Fibroblast of lung (primary cell): ENCODE measurements around the gene KCNQ1OT1. TPM values are rescaled to one million over a fixed set of nuclear protein-coding genes. Genes with fewer than 3 reads are reported as not detected.

ENCODE experiments used
- DNase-seq, 2 donors: peaks; one replicate each; pipeline versions ENCODE4 v3.0.0 to v3.0.0-alpha.2; 2010; ENCODE audit warnings: low read depth in 2 of 2
- H2AFZ ChIP-seq: 2 replicates; pipeline ENCODE4 v1.5.1; 2012; ENCODE audit warnings: low read length, control low read depth, inconsistent platforms
- H3K27ac ChIP-seq: 2 replicates; pipeline ENCODE4 v1.5.1; 2011; ENCODE audit warnings: low read length, control low read depth; ENCODE audit not compliant: insufficient read depth
- H3K27me3 ChIP-seq: 2 replicates; pipeline ENCODE4 v1.5.1; 2011; ENCODE audit warnings: mild to moderate bottlenecking, low read length; ENCODE audit not compliant: control insufficient read depth, insufficient read depth
- H3K36me3 ChIP-seq: 2 replicates; pipeline ENCODE4 v1.5.1; 2011; ENCODE audit warnings: low read length; ENCODE audit not compliant: control insufficient read depth, insufficient read depth
- H3K4me1 ChIP-seq: 2 replicates; pipeline ENCODE4 v1.5.1; 2011; ENCODE audit warnings: low read length; ENCODE audit not compliant: control insufficient read depth, insufficient read depth; ENCODE audit errors: extremely low read depth
- H3K4me2 ChIP-seq: 2 replicates; pipeline ENCODE4 v1.5.1; 2011; ENCODE audit warnings: low read length, control low read depth; ENCODE audit not compliant: insufficient read depth; ENCODE audit errors: extremely low read depth
- H3K4me3 ChIP-seq, 4 experiments: fragments of 200-600 bp in 1 of 4; sonication (generic) in 1 of 4; replicated peaks in 1 of 4; 2 replicates each; pipeline ENCODE4 v1.5.1; 2011 to 2016; ENCODE audit warnings: low read length in 4 of 4, low read depth in 3 of 4, mild to moderate bottlenecking in 3 of 4, control low read depth in 2 of 4, inconsistent platforms in 1 of 4, mixed read lengths in 1 of 4; ENCODE audit not compliant: insufficient read depth in 1 of 4; ENCODE audit errors: control extremely low read depth in 1 of 4
- H3K79me2 ChIP-seq: 2 replicates; pipeline ENCODE4 v1.5.1; 2012; ENCODE audit warnings: mild to moderate bottlenecking, low read length, inconsistent platforms; ENCODE audit not compliant: control insufficient read depth, insufficient read depth
- H3K9ac ChIP-seq: 2 replicates; pipeline ENCODE4 v1.5.1; 2011; ENCODE audit warnings: mild to moderate bottlenecking, low read length, control low read depth; ENCODE audit not compliant: insufficient read depth
- H3K9me3 ChIP-seq: 2 replicates; pipeline ENCODE4 v1.5.1; 2012; ENCODE audit warnings: low read depth, low read length; ENCODE audit not compliant: control insufficient read depth, insufficient read depth
- H4K20me1 ChIP-seq: 2 replicates; pipeline ENCODE4 v1.5.1; 2011; ENCODE audit warnings: low read length; ENCODE audit not compliant: control insufficient read depth, insufficient read depth; ENCODE audit errors: extremely low read depth
- CTCF ChIP-seq, 2 donors: IDR thresholded peaks in 1 of 2; conservative IDR thresholded peaks in 1 of 2; 1 replicate in 1 of 2; 2 replicates in 1 of 2; pipeline ENCODE4 v1.5.1; 2011 to 2012; ENCODE audit warnings: low read length in 2 of 2, control low read depth in 1 of 2, inconsistent platforms in 1 of 2, low read depth in 1 of 2, mild to moderate bottlenecking in 1 of 2
- EZH2 ChIP-seq: IDR thresholded peaks from 2 replicates; pipeline ENCODE4 v1.5.1; 2012; ENCODE audit warnings: low read length, control low read depth, mild to moderate bottlenecking; ENCODE audit errors: missing control alignments
- polyA plus RNA-seq, 2 donors: library from polyadenylated mRNA; depleted of rRNA in 1 of 2; stranded (reverse) in 1 of 2; unstranded in 1 of 2; fragments of >200 nt; gene quantifications; 2 replicates each; pipeline ENCODE4 v1.2.1, GENCODE V29; 2011 to 2012; ENCODE audit warnings: missing spikeins in 1 of 2
- total RNA-seq: library from RNA; depleted of rRNA; stranded (reverse); fragments of >200 nt; gene quantifications from 2 replicates; pipeline ENCODE4 v1.2.1, GENCODE V29; 2014

The KCNQ1OT1 gene
- total and polyA plus RNA-seq, 2 donors (not counting 1 experiment from before 2014, with no cell fraction given) = 0.11 to 1.8 TPM

- TF ChIP-seq EZH2 (no peak), CTCF (conservative IDR thresholded peaks at IDR 0.05 in 1 of 2, IDR thresholded peaks at IDR 0.05 in 1 of 2; ENCODE audit: low read depth in 1 of 2, low read length in 2 of 2) (no peak)
- no peak overlapping the region for H2AFZ ChIP-seq
Measured at GRCh38 chr11:2741006-2741376, 41.2 kb upstream of the KCNQ1OT1 start.

DNA sequence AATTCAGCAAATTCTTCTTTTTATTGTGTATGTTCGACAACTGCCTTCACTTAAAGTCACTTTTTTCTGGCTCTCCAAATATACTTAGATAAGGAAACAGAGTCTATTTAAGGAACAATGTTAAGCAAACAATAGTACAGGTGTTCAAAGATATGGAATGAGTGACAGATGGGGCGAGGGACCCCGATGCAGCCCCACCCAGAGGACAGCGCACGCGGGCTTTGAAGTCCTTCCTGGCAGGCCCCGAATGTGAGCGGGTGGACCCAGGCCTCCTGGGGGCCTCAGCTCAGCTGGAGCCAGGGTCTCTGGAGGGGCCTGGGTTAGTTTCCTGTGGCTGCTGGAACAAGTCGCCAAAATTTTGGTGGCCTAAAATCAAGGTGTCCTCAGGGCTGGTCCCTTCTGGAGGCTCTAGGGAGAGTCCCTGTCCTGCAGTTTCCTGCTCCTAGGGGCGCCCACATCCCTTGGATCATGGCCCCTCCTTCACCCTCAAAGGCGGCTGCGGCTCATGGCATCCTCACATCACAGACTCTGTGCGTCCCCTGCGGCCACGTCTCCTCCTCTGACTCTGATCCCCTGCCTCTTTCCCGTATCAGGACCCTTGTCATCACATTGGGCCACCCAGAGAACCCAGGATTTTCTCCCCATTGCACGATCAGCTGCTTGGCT, 40.6 kb upstream of the KCNQ1OT1 start:
- no peaks in the 10 kb centered on the region for H3K27me3 ChIP-seq
- no peak overlapping the region for H3K4me2 ChIP-seq
- no peak overlapping the region for H3K9ac ChIP-seq
- no peak overlapping the region for H3K4me3 ChIP-seq
- no peak overlapping the region for H2AFZ ChIP-seq
- TF ChIP-seq CTCF (conservative IDR thresholded peaks at IDR 0.05 in 1 of 2, IDR thresholded peaks at IDR 0.05 in 1 of 2; ENCODE audit: low read depth in 1 of 2, low read length in 2 of 2) (no peak), EZH2 (no peak)
- H3K9me3 ChIP-seq = no peaks in the 10 kb centered on the region
- no peaks in the 10 kb centered on the region for H4K20me1 ChIP-seq
- H3K4me1 ChIP-seq = peaks cover 17% of the 10 kb centered on the region
- H3K27ac ChIP-seq = no peak overlapping the region
- no peaks in the 10 kb centered on the region for H3K79me2 ChIP-seq
- no peak for DNase-seq
- no peaks in the 10 kb centered on the region for H3K36me3 ChIP-seq

More at GRCh38 chr11:2741006-2741376, 41.2 kb upstream of the KCNQ1OT1 start:
- H3K9me3 ChIP-seq = no peaks in the 10 kb centered on the region
- no peaks in the 10 kb centered on the region for H4K20me1 ChIP-seq
- no peak overlapping the region for H3K4me3 ChIP-seq
- H3K36me3 ChIP-seq = no peaks in the 10 kb centered on the region
- no peak overlapping the region for H3K4me2 ChIP-seq
- no peak overlapping the region for H3K27ac ChIP-seq
- DNase-seq = no peak
- H3K9ac ChIP-seq = no peak overlapping the region
- no peaks in the 10 kb centered on the region for H3K79me2 ChIP-seq
- H3K27me3 ChIP-seq = no peaks in the 10 kb centered on the region
- peaks cover 17% of the 10 kb centered on the region for H3K4me1 ChIP-seq

DNA sequence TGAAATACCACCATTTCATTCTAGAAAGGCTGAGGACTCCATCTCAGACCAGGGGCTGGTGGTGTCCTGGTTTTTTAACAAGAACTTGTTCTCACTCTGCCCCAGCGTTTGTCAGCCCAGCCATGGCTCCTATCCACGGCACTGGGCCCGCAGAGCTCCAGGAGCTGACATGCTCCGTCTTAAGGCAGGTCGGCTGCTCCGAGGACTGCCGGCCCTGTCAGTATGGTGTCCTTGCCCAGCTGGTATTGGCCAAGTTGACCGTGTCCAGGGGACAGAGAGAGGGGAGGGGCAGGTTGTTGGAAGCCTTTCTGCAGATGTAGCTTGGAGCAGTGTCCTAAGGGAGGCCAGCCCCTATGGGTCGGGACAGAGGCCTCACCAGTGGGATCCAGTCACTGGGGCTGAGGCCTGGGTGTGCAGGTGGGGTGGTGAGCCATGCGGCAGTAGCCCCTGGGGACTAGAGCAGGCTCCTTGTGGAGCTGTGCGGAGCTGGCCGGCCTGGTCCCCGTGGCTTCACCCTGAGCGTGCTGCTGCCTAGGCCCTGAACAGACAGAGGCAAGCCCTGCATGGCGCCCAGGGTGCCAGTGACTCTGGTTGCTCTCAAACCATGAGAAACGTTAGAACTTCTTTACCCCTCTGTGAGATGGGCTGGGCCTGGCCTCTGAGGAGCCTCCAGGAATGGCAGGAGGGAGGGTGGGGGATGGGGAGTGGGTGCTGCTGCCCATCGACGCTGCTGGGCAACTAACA, 39.9 kb upstream of the KCNQ1OT1 start:
- no peaks in the 10 kb centered on the region for H3K9me3 ChIP-seq
- H4K20me1 ChIP-seq = no peaks in the 10 kb centered on the region
- no peak overlapping the region for H2AFZ ChIP-seq
- H3K27ac ChIP-seq = no peak overlapping the region
- peaks cover 17% of the 10 kb centered on the region for H3K4me1 ChIP-seq
- no peak overlapping the region for H3K4me3 ChIP-seq
- no peaks in the 10 kb centered on the region for H3K79me2 ChIP-seq
- H3K27me3 ChIP-seq = no peaks in the 10 kb centered on the region
- no peak overlapping the region for H3K9ac ChIP-seq
- no peak overlapping the region for H3K4me2 ChIP-seq
- TF ChIP-seq CTCF (conservative IDR thresholded peaks at IDR 0.05 in 1 of 2, IDR thresholded peaks at IDR 0.05 in 1 of 2; ENCODE audit: low read depth in 1 of 2, low read length in 2 of 2) (no peak), EZH2 (no peak)
- DNase-seq = no peak
- H3K36me3 ChIP-seq = no peaks in the 10 kb centered on the region
